Glutamatergic neuron (in vitro differentiated cells): ENCODE measurements around the gene NARF. TPM values are rescaled to one million over a fixed set of nuclear protein-coding genes. Genes with fewer than 3 reads are reported as not detected.

Experiments used
- DNase-seq: peaks from one replicate; pipeline ENCODE4 v3.0.0; 2022
- H3K27ac Mint-ChIP-seq: one replicate; pipeline ENCODE4 v1.8.0; 2020; ENCODE audit warnings: mild to moderate bottlenecking, mixed read lengths, inconsistent platforms; ENCODE audit not compliant: unreplicated experiment
- H3K27me3 Mint-ChIP-seq: one replicate; pipeline ENCODE4 v1.8.0; 2020; ENCODE audit warnings: mild to moderate bottlenecking, moderate library complexity, mixed read lengths, inconsistent platforms; ENCODE audit not compliant: unreplicated experiment
- H3K36me3 Mint-ChIP-seq: one replicate; pipeline ENCODE4 v1.8.0; 2020; ENCODE audit warnings: mild to moderate bottlenecking, mixed read lengths, inconsistent platforms; ENCODE audit not compliant: unreplicated experiment
- H3K4me1 Mint-ChIP-seq: one replicate; pipeline ENCODE4 v1.8.0; 2020; ENCODE audit warnings: mild to moderate bottlenecking, low read depth, mixed read lengths, inconsistent platforms; ENCODE audit not compliant: unreplicated experiment
- H3K4me3 Mint-ChIP-seq: one replicate; pipeline ENCODE4 v1.8.0; 2020; ENCODE audit warnings: mild to moderate bottlenecking, mixed read lengths, inconsistent platforms; ENCODE audit not compliant: unreplicated experiment
- H3K9me3 Mint-ChIP-seq: one replicate; pipeline ENCODE4 v1.8.0; 2020; ENCODE audit warnings: mild to moderate bottlenecking, moderate library complexity, mixed read lengths, inconsistent platforms; ENCODE audit not compliant: unreplicated experiment
- total RNA-seq: library from RNA; stranded (reverse); fragmentation: NEBNext Ultra II Directional; extraction: Animal tissue kit (Norgen Biotek cat#: 25700); gene quantifications from one replicate; pipeline ENCODE4 v1.2.1, GENCODE V29; 2021; ENCODE audit not compliant: unreplicated experiment
- TF ChIP-seq, protein P1 (sequence below): fragments of 200-600 bp; sonication (generic); IDR thresholded peaks from one replicate; pipeline ENCODE4 v1.5.0; 2021; ENCODE audit not compliant: partially characterized antibody, unreplicated experiment

The NARF gene
- total RNA-seq, 1 donor from 2014 or later: 177 TPM

DNA sequence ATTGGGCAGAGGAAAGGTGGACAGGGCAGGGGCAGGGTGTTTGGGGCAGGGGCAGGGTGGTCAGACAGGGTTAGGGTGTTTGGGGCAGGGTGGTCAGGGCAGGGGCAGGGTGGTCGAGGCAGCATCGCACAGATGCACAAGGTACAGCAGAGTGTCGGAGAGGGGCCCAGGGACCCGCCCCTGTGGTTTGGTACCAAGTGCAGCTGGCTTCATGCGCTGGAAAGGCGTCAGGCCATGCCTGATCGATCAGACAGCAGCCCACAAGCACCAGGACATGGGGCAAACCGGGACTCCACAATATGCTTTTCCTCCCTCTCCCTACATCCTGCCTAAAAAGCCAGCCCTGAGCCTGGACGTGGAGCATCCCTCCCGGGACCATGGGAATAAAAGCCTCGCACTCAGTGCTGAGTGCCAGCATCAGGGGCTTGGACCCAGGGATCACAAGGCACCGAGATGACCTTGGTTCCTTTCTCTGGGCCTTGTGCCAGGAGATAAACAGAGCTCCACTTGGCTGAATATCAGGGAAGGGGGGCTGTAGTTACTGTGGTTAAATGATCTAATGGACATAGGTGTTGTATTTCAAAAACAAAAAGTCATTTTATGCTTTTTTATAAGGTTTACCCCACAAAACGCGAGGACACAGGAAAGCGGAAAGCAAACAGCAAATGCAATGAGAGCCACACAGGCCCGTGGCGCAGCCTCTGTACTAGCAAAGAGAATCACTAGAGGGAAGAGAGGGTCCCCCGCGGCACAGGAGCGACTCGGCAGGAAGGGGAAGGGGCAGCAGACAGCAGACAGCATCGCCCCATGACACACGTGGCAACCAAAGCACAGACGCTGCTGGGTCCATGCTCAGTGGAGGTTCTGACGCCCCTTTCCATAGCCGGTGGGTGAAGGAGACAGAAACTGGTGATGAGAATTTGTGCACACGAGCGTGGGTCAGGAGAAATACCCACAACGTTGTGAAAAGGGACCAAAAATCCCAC is 45.7 kb upstream of the NARF start:
- Mint-ChIP-seq H3K36me3 (no peaks in the 10 kb centered on the region), H3K4me1 (peaks cover 17% of the 10 kb centered on the region), H3K27ac (no peak overlapping the region), H3K27me3 (peaks cover 4% of the 10 kb centered on the region), H3K9me3 (peaks cover 3% of the 10 kb centered on the region), H3K4me3 (peak overlapping the region; percentile 32)
- DNase-seq: no peak
- TF ChIP-seq, protein P1, sequence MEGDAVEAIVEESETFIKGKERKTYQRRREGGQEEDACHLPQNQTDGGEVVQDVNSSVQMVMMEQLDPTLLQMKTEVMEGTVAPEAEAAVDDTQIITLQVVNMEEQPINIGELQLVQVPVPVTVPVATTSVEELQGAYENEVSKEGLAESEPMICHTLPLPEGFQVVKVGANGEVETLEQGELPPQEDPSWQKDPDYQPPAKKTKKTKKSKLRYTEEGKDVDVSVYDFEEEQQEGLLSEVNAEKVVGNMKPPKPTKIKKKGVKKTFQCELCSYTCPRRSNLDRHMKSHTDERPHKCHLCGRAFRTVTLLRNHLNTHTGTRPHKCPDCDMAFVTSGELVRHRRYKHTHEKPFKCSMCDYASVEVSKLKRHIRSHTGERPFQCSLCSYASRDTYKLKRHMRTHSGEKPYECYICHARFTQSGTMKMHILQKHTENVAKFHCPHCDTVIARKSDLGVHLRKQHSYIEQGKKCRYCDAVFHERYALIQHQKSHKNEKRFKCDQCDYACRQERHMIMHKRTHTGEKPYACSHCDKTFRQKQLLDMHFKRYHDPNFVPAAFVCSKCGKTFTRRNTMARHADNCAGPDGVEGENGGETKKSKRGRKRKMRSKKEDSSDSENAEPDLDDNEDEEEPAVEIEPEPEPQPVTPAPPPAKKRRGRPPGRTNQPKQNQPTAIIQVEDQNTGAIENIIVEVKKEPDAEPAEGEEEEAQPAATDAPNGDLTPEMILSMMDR: no peak

DNA sequence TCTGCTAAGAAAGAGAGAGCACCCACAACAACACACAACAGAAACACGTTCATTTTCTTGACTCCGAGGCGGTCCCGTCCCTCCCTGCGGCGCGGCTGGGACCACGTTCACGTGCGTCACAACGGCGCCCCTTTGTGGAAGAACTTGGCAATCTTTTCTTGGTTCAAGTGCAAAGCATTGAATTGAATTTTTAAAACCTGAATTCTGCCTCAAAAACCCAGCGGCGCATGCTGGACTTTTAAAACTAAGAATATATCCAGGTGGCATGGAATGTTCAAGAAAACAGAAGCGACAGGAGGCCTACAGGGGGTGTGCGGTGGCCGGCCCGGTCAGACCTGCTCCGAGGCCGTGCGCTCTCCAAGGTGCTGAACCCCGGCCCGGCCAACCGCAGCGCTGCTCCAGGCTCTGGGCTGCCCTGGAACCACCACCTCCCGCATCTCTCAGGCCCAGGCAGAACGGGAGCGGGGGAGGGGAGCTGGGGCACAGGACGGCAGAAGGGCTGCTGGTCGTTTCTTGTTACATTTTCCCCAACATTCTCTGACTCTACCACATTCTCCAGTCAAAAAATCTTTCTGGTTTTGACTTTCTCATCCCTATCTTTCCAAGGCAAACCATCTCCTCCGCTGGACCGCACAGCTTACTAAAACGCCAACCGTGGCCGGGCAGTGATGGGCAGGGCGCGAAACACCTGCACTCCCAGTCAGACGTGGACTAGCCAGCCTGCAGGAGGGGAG is 43.8 kb upstream of the NARF start:
- H3K4me3 Mint-ChIP-seq: peak overlapping the region; percentile 26
- H3K27me3 Mint-ChIP-seq: peaks cover 3% of the 10 kb centered on the region
- TF ChIP-seq, protein P1: peak; percentile 62
- peaks cover 4% of the 10 kb centered on the region for H3K9me3 Mint-ChIP-seq
- peak; percentile 85 for DNase-seq
- H3K27ac Mint-ChIP-seq: no peak overlapping the region
- H3K36me3 Mint-ChIP-seq: peaks cover 1% of the 10 kb centered on the region
- H3K4me1 Mint-ChIP-seq: peaks cover 14% of the 10 kb centered on the region

DNA sequence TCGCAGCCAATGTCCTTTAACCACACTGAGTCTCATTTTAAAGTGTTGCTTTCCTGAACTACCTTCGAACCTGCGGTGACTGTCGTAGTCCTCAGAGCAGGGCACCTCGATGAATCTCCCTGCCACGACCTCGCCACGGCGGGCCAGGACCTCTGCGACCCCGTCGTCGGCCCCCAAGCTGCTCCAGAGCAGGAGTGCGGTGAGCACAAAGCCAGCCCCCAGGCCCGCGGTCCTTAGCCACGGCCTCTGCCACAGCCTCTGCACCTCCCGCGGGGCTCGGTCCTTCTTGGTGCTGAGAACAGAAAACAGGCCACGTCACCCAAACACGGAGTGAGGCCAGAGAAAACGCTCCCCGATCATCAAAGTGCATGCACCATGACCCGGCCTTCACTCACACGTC is 43.2 kb upstream of the NARF start:
- Mint-ChIP-seq H3K36me3 (peaks cover 7% of the 10 kb centered on the region), H3K4me3 (peak overlapping the region; percentile 7), H3K9me3 (peaks cover 4% of the 10 kb centered on the region), H3K4me1 (peaks cover 14% of the 10 kb centered on the region), H3K27ac (no peak overlapping the region), H3K27me3 (peaks cover 2% of the 10 kb centered on the region)
- DNase-seq: no peak
- TF ChIP-seq, protein P1: no peak

DNA sequence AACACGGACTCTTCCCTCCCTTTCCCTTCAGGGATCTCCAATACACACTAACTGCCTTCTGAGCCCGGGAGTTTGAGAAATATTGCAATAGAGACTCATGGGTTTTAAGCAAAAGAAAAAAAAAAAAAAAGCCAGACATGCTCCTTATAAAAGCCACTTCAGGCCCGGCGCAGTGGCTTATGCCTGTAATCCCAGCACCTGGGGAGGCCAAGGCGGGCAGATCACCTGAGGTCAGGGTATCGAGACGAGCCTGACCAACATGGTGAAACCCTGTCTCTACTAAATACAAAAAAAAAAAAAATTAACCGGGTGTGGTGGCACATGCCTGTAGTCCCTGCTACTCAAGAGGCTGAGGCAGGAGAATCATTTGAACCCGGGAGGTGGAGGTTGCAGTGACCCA is 42.8 kb upstream of the NARF start:
- Mint-ChIP-seq H3K27me3 (peaks cover 2% of the 10 kb centered on the region), H3K4me3 (no peak overlapping the region)

More for the DNA sequence above, 42.8 kb upstream of the NARF start:
- no peak overlapping the region for H3K27ac Mint-ChIP-seq
- peaks cover 8% of the 10 kb centered on the region for H3K36me3 Mint-ChIP-seq
- no peak for DNase-seq
- H3K9me3 Mint-ChIP-seq: peaks cover 4% of the 10 kb centered on the region
- TF ChIP-seq, protein P1: no peak
- H3K4me1 Mint-ChIP-seq: peaks cover 14% of the 10 kb centered on the region
